Metanephros (tissue), 1 donor: ENCODE measurements around the gene ATP1A3. TPM values are rescaled to one million over a fixed set of nuclear protein-coding genes. Genes with fewer than 3 reads are reported as not detected.

ENCODE experiments used
- total RNA-seq: library from RNA; depleted of rRNA; stranded (reverse); fragments of >200 nt; gene quantifications from one replicate; pipeline ENCODE4 v1.2.3, GENCODE V29; 2014

Gene ATP1A3
- 0.53 TPM for total RNA-seq

DNA sequence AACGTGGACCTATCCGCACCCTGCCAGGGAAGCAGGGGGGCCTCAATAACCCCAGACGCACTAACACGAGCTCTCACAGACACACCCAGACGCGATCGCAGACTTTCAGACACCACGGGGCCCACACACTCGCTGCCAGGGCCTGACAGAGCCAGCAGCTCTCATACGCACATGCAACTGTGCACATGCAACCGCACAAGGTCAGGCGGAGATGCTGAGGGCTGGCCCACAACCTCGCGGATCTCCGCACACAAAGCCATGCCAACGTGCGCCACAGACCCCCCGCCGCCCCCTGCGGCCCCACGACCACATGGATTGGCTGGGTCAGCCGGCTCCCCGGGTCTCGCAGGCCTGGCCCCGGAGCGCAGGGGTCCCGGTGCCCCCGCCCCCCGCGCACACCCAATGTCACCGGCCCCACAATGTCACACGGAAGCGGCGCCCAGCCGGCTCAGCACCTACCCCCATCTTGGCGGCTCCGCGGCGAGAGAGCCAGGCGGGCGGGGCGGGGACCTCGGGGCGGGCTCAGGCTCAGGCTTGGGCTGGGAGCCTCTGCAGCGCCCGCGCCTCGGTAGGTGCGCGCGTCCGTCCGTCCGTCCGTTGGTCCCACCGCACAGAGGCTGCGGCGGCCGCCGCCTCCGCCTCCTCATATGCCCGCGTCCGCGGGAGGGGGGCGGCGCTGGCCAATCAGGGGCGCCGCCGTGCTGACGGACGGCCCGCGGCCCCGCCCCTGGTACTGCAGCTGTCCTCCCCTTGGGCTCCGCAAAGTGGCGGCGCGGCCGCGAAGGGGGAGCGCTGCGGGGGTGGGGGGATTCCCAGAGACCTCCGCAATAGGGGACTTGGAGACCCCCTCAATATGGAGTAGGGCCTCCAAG is at the start of gene ATP1A3:
Gene ATP1A3 (minus strand): TSS at position 619 of the 872 bp plus-strand sequence. CDS start 154 bp downstream, at position 465.

DNA sequence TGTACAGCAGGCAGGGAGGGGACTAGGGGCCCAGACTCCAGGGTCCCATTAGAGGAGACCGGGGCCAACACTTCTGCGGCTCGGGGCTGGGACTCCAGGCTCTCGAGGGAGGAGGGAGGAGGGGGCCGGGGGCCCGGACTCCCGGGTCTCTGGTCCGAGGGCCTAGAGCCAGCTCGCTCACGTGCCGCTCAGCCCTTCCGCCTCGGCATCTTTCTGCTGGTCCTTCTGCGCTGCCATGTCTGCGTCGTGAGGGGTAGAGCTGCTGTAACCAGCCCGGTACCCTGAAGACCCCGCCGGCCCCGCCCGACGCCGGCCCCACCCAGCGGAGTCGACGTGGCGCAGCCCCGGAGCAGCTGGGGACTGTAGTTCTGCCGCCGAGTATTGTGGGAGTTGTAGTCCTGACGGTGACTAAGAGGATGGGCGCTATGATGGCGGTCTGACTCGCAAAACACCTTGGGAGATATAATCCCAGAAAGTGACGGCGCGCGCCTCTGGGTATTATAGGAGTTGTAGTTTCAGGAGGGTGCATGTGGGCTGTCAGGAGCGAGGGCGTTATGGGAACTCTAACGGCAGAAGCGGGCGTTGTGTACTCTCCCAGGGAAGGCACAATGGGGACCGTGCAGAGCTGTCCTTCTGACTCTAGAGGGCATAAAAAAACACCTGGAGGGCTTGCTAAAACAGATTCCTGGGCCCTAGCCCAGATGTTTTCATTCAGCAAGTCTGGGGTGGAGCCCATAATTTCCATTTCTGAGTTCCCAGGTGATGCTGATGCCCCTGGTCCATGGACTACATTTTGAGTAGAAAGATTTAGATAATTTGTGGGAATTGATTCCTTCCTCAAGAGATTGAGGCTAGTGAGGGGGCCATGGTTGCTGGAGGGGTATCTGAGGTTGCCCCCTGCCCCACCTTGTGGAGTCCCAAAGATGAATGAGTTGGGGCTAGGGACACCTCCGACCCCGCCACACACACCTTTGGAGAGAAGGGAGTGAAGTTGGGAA is 34.7 kb downstream of the ATP1A3 start, which contains the start of gene RABAC1:
Gene RABAC1 (minus strand): TSS at position 266 of the 998 bp plus-strand sequence. CDS start 29 bp downstream, at position 237.

DNA sequence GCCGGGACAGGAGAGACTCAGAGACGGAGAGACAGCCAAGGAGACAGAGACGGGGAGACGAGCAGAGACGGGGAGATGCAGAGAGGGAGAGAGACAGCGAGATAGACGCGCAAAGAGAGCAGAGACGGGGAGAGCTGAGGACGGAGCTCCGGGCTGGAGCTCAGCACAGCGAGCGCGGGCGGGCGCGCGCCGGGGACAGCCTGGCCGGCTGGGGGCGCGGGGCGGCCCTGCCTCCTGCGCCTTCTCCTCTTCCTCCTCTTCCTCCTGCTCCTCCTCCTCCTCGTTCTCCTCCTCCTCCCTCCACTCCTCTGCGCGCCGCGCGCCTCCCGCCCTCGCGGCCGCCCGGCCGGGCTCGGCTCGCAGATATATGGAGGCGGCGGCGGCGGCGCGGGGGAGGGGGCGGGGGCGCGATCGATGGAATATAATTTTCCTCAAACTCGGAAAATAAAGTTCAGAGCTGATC is 65.8 kb downstream of the ATP1A3 start, which contains the start of gene ERFL:
Gene ERFL (minus strand): TSS at position 229 of the 463 bp plus-strand sequence. CDS start 15,530 bp downstream, outside the sequence.

Other genes with a start within 250 kb of the ATP1A3 start
- gene CEACAM6, start 238.7 kb downstream of the ATP1A3 start, total RNA-seq: 1.1 TPM
- 2.6 TPM for gene CEACAM3, start 197.6 kb downstream of the ATP1A3 start, total RNA-seq
- gene LYPD4, start 149.5 kb downstream of the ATP1A3 start, total RNA-seq: not detected
- not detected for gene DMRTC2, start 149.2 kb downstream of the ATP1A3 start, total RNA-seq
- gene RPS19, start 134.0 kb downstream of the ATP1A3 start, total RNA-seq: 1,024 TPM
- 4.4 TPM for gene CD79A, start 117.0 kb downstream of the ATP1A3 start, total RNA-seq
- gene ARHGEF1, start 111.0 kb downstream of the ATP1A3 start, total RNA-seq: 51.5 TPM
- 0.12 TPM for gene ERFL, start 65.8 kb downstream of the ATP1A3 start, total RNA-seq
- 123 TPM for gene RABAC1, start 34.9 kb downstream of the ATP1A3 start, total RNA-seq
- 20.8 TPM for gene GRIK5, start 76.0 kb upstream of the ATP1A3 start, total RNA-seq
- 21.1 TPM for gene ZNF574, start 81.9 kb upstream of the ATP1A3 start, total RNA-seq
- 0.70 TPM for gene POU2F2, start 138.2 kb upstream of the ATP1A3 start, total RNA-seq
- 36.3 TPM for gene DEDD2, start 223.4 kb upstream of the ATP1A3 start, total RNA-seq
- gene ZNF526, start 226.1 kb upstream of the ATP1A3 start, total RNA-seq: 10.2 TPM
- 29.5 TPM for gene GSK3A, start 248.4 kb upstream of the ATP1A3 start, total RNA-seq